Stimulated activated effector memory CD8-positive, alpha-beta T cell treated with anti-CD3 and anti-CD28 coated beads, Interleukin-12 subunit alpha, Interleukin-12 subunit beta, amount 100 ng/mL, for 72 hours (primary cell): ENCODE results near the gene PHF21A.

Source experiments
- ATAC-seq: fragments of 150-1000 bp; cut with Tn5 transposase; 2 replicates; pipeline ENCODE4 v1.10.0; 2021
- DNase-seq, 2 donors: peaks; one replicate each; pipeline ENCODE4 v3.0.0; 2021 to 2022; ENCODE audit warnings: low spot score in 2 of 2
- H3K27ac Mint-ChIP-seq: one replicate; pipeline ENCODE4 v1.8.0; 2022; ENCODE audit warnings: mild to moderate bottlenecking, mixed read lengths
- H3K36me3 Mint-ChIP-seq: one replicate; pipeline ENCODE4 v1.8.0; 2022; ENCODE audit warnings: mild to moderate bottlenecking, mixed read lengths
- H3K4me1 Mint-ChIP-seq: one replicate; pipeline ENCODE4 v1.8.0; 2022; ENCODE audit warnings: mixed read lengths
- H3K4me3 Mint-ChIP-seq: one replicate; pipeline ENCODE4 v1.8.0; 2022; ENCODE audit warnings: mild to moderate bottlenecking, mixed read lengths
- H3K9me3 Mint-ChIP-seq: one replicate; pipeline ENCODE4 v1.8.0; 2022; ENCODE audit warnings: mixed read lengths

PHF21A gene

GRCh38 chr11:45935349-45936064, 185.7 kb downstream of the PHF21A start:
- H3K9me3 Mint-ChIP-seq = no peaks in the 10 kb centered on the region
- ATAC-seq = no peak
- no peak for DNase-seq
- no peak overlapping the region for H3K27ac Mint-ChIP-seq
- peaks cover 85% of the 10 kb centered on the region for H3K36me3 Mint-ChIP-seq
- H3K4me3 Mint-ChIP-seq = no peak overlapping the region
- H3K4me1 Mint-ChIP-seq = peaks cover 13% of the 10 kb centered on the region

DNA sequence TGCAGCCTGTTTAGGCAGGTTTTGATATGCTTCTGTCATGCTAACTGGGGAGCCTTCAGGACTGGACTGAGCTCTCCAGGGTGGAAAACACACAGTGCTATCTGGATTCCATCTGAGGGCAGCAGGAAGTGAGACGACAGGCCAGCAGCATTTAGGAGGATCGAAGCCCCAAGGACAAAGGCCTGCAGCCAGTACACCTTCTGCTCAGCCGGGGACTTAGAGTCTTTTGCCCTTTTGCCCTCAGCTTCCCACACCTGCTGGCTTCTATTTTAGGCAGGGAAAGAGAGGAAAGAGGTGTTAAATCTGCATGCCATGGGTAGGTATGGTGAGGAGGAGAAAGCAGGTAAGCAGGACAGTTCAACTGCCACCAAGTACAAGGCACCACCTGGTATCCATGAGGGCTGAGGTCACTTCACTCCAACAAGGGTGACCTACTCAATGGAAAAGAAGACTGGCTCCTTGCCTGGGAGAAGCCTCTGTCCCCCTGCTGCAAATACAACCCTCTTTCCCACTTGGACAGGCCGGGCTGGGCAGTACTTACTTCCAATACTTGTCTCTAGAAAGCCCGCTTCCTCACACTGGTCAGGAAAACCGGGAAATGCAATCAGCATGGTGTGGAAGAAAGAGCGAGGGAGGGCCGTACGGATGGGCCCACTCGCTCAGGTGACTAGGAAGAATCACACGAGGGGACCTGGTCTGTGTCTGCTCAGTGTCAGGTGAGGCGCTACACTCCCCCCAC, 186.5 kb downstream of the PHF21A start:
- Mint-ChIP-seq H3K4me1 (peaks cover 21% of the 10 kb centered on the region), H3K27ac (no peak overlapping the region), H3K9me3 (no peaks in the 10 kb centered on the region), H3K4me3 (no peak overlapping the region), H3K36me3 (peaks cover 91% of the 10 kb centered on the region)
- ATAC-seq (no peak), DNase-seq (no peak)

GRCh38 chr11:45933846-45934579, 187.2 kb downstream of the PHF21A start:
- no peak overlapping the region for H3K27ac Mint-ChIP-seq
- H3K4me3 Mint-ChIP-seq = no peak overlapping the region
- H3K36me3 Mint-ChIP-seq = peaks cover 87% of the 10 kb centered on the region
- no peaks in the 10 kb centered on the region for H3K9me3 Mint-ChIP-seq
- ATAC-seq = no peak
- peaks cover 26% of the 10 kb centered on the region for H3K4me1 Mint-ChIP-seq
- DNase-seq = no peak

DNA sequence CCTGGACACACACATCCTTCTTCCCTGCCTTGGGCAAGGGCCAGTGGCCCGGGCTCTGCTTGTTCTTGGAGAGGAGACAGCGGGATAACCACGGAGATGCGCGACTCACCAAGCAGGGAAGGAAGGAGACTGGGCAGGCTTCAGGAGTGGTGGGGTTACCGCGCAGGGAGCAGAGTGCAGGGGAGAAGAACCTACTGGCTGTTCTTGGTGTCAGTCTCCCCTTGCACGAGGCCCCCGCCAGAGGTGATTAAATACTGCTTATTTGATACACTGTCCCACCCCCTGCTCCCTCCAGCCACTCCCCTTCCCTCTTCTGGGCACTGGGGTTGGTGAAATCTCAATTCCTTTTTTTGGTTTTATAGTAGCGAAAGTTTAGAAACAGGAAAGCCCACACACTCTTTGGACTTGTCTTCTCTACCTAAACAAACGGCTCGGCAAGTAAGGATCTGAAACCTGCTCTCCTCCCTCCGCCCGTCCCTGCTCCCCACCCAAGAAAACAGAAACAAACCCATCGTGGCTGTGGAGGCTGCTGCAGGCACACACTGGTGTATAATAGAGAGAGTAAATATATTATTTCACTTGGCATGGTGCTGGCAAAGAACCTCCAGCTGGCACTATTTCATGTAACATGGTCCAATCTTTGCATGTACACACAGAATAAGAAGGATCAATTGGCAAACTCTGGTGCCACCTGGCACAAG, 188.0 kb downstream of the PHF21A start:
- peak in 1 of 2 donors; percentile 42 for DNase-seq
- peaks cover 33% of the 10 kb centered on the region for H3K4me1 Mint-ChIP-seq
- ATAC-seq = no peak
- no peak overlapping the region for H3K4me3 Mint-ChIP-seq
- H3K36me3 Mint-ChIP-seq = peaks cover 89% of the 10 kb centered on the region
- H3K27ac Mint-ChIP-seq = peak overlapping the region; percentile 26
- no peaks in the 10 kb centered on the region for H3K9me3 Mint-ChIP-seq

- ATAC-seq = no peak
- Mint-ChIP-seq H3K4me3 (no peak overlapping the region), H3K4me1 (peaks cover 39% of the 10 kb centered on the region), H3K9me3 (no peaks in the 10 kb centered on the region), H3K36me3 (peaks cover 79% of the 10 kb centered on the region), H3K27ac (peak overlapping the region; percentile 26)
- DNase-seq = peak in 1 of 2 donors; percentile 44
Observed at GRCh38 chr11:45932217-45932616, 189.0 kb downstream of the PHF21A start.

DNA sequence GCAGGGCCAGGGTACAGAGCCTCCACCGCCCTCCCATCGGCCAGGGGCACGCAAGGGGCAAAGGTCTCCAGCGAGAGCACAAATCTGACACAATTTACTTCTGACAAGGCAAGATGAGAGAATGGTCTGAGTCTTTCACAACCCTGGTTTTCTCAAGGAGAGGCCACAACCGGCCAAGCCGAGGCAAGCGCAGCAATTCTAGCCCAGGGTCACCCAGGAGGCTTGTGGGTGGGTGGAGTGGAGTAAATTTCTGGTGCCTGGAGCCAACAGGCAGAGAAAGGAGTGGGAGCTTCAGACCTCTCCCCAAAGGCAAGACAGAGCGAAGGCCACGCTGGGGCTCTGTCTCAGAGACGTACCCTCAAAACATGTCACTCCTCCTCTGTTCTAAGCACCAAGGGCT, 189.5 kb downstream of the PHF21A start:
- Mint-ChIP-seq H3K4me3 (peak overlapping the region; percentile 62), H3K9me3 (no peaks in the 10 kb centered on the region), H3K4me1 (peaks cover 44% of the 10 kb centered on the region), H3K27ac (peak overlapping the region; percentile 97), H3K36me3 (peaks cover 75% of the 10 kb centered on the region)
- ATAC-seq (no peak), DNase-seq (peak in 1 of 2 donors; percentile 45)

GRCh38 chr11:45930951-45931570, 190.2 kb downstream of the PHF21A start:
- H3K36me3 Mint-ChIP-seq = peaks cover 68% of the 10 kb centered on the region
- peak overlapping the region; percentile 62 for H3K4me3 Mint-ChIP-seq
- ATAC-seq = no peak
- peak overlapping the region; percentile 97 for H3K27ac Mint-ChIP-seq
- peaks cover 51% of the 10 kb centered on the region for H3K4me1 Mint-ChIP-seq
- no peaks in the 10 kb centered on the region for H3K9me3 Mint-ChIP-seq
- no peak for DNase-seq

- Mint-ChIP-seq H3K4me1 (peaks cover 55% of the 10 kb centered on the region), H3K27ac (peak overlapping the region; percentile 97), H3K9me3 (no peaks in the 10 kb centered on the region), H3K36me3 (peaks cover 59% of the 10 kb centered on the region), H3K4me3 (peak overlapping the region; percentile 62)
- ATAC-seq (peak; percentile 79), DNase-seq (no peak)
Observed at GRCh38 chr11:45930031-45930794, 191.0 kb downstream of the PHF21A start.

GRCh38 chr11:45929486-45930030, 191.7 kb downstream of the PHF21A start:
- Mint-ChIP-seq H3K27ac (peak overlapping the region; percentile 97), H3K4me1 (peaks cover 56% of the 10 kb centered on the region), H3K36me3 (peaks cover 53% of the 10 kb centered on the region), H3K9me3 (no peaks in the 10 kb centered on the region), H3K4me3 (peak overlapping the region; percentile 62)
- ATAC-seq = peak; percentile 53
- no peak for DNase-seq

DNA sequence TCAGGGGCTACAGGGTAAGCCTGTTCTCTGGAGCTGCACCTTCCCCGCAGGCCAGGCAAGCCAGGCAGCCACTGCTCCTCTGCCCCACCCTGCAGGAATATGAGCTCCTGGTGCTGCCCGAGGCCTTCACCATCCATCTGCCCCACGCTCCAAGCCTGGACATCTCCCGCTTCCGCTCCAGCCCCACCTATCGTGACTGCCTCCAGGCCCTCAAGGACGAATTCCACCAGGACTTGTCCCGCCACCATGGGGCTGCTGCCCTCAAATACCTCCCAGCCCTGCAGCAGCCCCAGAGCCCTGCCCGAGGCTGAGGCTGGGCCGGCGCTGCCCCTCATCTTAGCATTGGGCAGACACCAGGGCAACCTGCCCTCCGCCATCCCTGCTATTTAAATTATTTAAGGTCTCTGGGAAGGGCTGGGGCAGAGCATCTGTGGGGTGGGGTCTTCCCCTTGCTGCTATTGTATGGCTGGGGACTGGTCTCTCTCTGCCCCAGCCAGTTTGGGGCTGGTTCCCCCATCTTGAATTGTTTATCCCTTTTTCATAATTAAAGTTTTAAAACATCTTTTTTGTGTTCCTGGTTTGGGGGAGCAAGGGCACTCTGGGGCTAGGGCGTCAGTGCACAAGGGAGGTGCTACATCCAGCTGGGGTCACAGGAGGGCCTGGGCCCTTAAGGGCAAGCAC, 192.6 kb downstream of the PHF21A start:
- peaks cover 62% of the 10 kb centered on the region for H3K4me1 Mint-ChIP-seq
- no peaks in the 10 kb centered on the region for H3K9me3 Mint-ChIP-seq
- peaks cover 44% of the 10 kb centered on the region for H3K36me3 Mint-ChIP-seq
- no peak overlapping the region for H3K4me3 Mint-ChIP-seq
- DNase-seq (no peak), ATAC-seq (no peak)
- peak overlapping the region; percentile 97 for H3K27ac Mint-ChIP-seq

DNA sequence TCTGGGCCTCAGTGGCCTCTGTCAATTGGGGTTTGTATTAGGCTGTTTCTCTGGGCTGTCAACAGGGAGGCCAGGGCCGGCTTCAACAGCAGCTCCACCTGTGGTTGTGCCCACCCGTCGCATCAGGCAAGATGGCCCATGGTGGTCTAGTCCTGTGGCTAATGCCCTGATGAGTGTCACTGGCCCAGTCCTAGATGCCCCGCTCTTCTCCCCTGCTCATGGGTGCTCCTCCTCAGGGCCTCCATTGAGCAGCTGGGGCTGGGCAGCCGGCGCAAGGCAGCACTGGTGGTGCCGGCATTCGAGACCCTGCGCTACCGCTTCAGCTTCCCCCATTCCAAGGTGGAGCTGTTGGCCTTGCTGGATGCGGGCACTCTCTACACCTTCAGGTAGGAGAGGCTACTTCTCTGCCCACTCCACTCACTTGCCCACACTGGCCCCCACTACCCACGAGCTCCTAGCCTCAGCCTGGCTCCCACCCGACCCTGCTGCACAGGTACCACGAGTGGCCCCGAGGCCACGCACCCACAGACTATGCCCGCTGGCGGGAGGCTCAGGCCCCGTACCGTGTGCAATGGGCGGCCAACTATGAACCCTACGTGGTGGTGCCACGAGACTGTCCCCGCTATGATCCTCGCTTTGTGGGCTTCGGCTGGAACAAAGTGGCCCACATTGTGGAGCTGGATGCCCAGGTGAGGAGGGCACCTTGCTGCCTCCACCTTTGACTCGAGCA, 193.4 kb downstream of the PHF21A start:
- no peaks in the 10 kb centered on the region for H3K9me3 Mint-ChIP-seq
- no peak for ATAC-seq
- peaks cover 67% of the 10 kb centered on the region for H3K4me1 Mint-ChIP-seq
- DNase-seq = peak in 1 of 2 donors; percentile 50
- peak overlapping the region; percentile 97 for H3K27ac Mint-ChIP-seq
- no peak overlapping the region for H3K4me3 Mint-ChIP-seq
- H3K36me3 Mint-ChIP-seq = peaks cover 36% of the 10 kb centered on the region

DNA sequence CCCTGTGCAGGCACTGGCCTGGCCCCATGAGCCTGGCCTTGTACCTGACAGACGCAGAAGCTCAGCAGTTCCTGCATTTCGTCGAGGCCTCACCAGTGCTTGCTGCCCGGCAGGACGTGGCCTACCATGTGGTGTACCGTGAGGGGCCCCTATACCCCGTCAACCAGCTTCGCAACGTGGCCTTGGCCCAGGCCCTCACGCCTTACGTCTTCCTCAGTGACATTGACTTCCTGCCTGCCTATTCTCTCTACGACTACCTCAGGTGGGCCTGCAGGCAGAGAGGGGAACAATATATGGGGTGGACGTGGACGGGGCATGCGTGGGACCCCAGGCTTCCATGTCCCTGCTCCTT, 193.9 kb downstream of the PHF21A start:
- Mint-ChIP-seq H3K9me3 (no peaks in the 10 kb centered on the region), H3K4me1 (peaks cover 67% of the 10 kb centered on the region), H3K4me3 (no peak overlapping the region), H3K36me3 (peaks cover 30% of the 10 kb centered on the region), H3K27ac (peak overlapping the region; percentile 97)
- ATAC-seq (peak; percentile 35), DNase-seq (peak in 1 of 2 donors; percentile 58)
